NCI-H146 (cell line): Measurements from ENCODE around the gene GNB1L.

ENCODE experiments used
- DNase-seq: peaks from one replicate; lab custom pipeline; 2025; lab: John Stamatoyannopoulos, UW

GNB1L gene

DNA sequence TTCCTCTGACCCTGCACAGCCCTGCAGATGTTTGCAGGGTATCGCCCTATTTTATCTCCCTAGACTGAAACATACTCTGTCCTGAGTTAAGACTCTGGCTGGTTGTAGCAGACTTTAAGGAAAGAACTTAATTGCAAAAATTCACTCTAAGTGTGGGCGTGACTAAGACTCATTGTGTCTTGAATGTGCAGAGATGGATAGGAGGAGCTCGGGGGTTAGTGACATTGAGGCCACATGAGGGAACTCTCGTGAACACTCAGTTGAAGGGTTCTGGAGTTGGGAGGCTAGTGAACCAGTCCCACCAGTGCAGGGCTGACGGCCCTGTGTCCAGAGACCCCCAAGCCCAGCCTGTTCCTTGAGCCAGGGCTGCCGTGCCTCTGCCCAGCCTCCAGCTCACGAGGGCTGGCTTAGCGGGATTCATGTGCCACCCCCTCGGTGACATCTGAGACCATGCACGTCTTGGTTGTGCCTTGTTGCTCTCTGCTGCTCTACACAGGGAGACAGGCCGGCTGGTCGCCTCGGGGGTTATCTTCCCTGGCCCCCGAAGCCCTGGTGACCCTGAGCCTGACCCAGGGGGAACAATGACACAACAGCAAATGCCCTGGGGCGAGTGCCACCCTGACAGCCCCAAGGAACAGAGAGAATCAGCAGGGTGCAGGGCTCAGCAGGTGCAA is 105.5 kb downstream of the GNB1L start:
- DNase-seq: no peak

DNA sequence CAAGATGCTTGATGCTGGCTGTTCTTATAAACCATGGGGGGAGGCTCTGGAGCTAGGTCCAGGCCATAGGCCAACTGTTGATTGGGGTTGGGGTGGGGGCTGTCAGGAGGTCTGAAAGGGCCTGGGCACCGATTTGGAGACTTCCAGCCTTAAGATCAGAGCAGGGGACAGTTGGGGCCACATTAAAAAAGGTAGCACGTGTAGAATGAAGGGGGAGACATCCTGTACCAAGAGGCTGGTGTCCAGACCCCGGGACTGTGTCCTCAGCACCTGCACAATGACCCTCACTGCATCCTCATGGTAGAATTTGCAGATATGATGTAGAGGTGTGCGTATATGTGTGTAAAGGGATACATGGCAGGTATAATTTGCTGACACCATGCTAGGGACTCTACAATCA is 106.5 kb downstream of the GNB1L start:
- DNase-seq: no peak

DNA sequence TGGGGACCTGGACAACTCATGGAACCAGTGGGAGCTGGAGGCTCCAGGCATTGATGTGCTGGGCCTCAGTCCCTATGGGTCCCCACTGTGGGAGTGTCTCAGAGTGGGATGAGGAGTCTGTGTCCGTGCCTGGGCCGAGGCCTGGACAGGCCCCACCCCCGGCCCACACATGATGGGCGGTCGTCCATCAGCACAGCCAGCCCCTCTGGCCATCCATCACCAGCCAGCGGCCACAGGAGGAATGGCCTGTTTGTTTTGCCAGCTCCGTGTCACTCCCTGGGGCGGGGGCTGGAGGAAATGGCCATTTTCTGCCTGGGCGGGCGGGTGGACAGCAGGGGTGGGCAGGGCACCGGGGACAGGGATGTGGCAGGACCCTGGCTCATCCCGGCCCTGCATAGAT is 107.1 kb downstream of the GNB1L start:
- no peak for DNase-seq

DNA sequence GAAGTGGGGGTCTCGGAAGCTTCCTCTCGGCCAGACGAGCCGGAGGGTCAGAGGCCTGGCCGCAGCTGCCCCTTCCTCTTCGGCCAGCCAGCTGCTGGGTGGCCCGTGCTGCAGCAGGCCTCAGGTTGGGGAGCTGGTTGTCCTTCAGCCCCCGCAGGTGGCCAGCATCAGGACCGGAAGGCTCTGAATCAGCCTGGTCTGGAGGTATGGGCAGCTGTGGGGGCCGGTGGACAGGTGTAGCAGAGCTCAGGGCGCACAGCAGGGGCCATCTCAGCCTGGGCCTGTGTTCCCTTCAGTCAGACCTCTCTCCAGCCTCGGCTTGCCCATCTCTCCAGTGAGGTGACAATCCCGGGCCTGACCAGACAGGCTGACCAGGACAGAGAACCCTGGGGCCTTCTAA is 107.9 kb downstream of the GNB1L start:
- DNase-seq: peak; percentile 51

DNA sequence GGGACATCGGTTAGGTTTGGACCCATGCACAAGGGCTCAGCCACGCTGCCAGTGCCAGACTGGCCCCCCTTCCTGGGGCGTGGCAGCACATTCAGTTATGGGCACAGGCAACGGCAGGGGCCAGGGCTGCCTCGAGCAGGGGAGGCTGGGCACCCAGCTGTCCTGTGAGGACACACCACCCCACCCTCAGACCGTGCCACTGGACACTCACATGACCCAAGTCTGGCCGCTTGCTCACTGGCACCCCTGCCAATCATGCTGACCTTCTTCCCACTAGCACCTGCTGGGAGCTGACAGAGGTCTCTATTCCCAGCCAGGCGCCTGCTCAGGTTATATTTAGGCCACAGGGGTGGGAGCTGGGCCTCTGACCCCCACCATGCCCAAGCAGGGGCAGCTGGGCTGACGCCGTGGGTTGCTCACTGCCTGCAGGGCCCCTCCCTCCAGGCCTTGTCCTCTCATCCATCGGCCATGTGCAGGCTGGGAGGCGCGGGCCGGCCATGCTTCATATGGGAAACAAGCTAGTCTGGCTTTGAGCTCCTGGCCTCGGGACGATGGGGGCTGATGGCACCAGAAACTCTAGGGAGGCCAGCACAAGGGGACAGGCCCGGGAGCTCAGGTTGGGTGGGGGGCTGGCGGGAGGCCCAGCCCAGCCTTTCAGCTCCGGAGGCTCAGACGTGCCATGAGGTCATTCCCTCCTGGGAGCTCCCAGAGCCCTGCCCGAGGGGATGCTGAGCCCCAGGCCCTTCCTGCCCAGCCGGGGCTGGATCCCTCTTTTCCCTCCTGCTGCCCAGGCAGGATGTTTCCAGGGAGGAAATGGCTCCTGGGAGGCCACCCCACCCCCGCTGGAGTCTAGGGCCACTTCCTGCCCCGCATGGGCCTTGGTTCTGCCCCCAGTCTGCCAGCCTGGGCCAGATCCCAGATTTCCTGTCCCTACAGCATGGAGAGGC is 109.2 kb downstream of the GNB1L start:
- no peak for DNase-seq

DNA sequence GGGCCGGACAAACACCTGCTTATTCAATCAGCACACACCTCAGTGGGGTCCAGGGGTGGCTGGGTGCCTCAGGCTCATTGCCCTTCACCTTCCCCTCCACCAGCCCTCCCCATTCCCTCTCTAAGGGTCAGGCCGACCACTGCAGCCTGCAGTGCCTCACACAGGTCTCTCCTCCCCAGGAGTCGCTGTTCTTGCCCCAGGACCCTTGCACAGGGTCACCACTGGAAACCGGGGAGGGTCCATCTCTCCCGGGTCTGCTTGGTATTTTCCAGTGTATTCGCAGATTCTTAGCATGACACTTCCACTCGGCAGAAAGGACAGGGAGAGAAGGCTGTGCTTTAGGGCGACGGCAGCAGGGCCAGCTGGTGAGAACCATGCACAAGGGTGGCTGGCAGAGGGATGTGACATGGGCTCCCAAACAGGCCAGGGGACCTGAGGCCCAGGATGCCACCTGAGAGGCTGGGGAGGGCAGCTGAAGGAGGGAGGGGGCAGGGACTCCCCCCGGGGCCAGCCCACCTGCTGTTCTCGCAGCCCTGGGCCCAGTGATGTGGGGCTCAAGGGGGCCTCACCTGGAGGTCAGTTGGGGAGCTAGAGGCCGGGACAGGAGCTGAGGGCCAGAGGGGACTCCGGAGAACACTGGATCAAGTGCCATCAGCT is 110.2 kb downstream of the GNB1L start:
- DNase-seq: no peak

DNA sequence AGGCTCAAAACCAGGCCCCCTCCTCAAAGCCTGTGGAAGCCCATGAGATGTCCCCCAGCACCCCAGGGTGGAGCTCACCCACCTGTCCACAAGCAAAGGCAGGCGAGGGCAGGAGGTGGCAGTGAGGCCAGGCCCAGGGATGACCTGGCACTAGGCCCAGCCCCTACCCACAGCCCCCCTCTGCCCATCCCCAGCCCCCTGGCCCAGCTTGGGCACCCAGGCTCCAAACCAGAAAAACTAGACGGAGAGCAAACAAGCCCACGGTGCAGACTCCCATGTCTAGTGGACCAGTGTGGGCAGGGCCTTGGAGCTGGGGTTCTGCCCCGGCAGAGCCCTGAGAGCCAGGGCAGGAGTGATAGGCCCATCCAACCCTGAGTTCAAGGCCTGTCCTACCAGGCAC is 111.0 kb downstream of the GNB1L start:
- no peak for DNase-seq

DNA sequence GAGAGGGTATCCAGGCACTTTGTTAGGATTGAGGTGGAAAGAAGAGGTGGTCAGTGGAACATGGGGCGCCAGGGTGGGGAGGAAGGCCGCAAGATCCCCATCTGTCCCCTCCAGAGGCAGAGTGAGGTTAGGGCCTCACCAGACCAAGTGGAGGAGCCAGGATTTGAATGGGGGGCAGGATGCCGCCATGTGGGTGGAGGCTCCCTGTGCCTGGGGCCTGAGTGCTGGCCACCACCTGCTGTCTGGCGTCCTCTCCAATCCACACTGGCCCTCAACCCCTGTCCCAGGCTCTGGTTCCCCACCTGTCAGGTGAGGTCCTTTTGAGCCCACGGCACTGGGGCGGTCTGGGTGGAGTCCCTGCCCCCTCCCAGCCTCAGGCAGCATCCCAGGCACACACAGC is 111.6 kb downstream of the GNB1L start:
- DNase-seq: no peak

DNA sequence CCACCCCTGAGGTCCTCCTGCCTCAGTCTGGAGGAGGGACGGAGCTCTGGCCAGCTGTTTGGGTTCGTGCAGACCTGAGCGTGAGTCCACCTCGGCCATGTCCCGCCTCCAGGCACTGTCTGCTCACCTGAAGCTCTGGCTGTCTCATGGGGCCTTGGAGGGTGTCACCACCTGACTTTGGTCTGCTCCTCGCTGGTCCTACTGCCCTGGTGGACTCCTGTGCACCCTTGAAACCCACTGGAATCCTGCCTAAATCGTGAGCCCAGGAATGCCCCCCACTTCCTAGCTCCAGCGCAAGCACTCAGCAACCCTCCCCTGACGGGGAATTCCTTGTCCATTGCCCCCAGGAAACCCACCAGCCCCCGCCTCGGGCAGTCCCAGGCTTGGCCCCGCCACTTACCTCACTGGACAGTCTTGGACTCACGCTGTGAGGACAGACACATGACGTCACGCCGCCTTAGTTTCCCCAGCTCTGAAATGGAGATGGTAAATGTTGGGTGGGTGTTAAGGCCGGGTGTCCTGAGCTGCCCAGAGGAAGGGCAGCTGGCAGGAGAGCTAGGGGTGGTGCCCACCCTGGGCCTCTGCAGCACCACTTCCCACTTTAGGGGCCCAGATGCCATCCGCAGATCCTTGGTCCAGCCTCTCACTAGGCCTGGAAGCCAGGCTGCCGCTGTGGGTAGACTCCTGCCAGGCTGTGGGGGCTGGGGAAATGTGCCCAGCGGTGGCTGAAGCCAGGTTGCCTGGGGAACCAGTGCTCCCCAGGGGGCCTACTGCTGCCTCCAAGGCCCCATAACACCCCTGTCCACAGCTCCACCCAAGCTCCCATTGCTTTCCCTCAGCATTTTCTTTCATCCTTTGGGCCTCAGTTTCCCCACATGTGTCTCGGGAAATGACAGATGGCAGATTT is 112.3 kb downstream of the GNB1L start:
- no peak for DNase-seq

DNA sequence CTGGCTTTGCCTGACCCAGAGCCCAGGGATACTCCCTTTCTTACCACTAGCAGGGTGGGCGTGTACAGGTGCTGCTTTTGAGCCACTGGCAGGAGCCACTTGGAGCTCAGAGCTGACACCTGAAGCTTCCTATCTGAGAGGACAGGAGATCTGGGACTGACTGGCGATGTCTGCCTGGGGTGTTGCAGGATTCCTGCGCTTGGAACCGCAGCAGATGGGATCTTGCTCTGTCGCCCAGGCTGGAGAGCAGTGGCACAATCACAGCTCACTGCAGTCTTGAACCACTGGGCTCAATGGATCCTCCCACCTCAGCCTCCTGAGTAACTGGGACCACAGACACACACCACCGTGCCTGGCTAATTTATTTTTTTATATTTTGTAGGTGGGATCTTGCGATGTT is 113.6 kb downstream of the GNB1L start:
- DNase-seq: no peak

DNA sequence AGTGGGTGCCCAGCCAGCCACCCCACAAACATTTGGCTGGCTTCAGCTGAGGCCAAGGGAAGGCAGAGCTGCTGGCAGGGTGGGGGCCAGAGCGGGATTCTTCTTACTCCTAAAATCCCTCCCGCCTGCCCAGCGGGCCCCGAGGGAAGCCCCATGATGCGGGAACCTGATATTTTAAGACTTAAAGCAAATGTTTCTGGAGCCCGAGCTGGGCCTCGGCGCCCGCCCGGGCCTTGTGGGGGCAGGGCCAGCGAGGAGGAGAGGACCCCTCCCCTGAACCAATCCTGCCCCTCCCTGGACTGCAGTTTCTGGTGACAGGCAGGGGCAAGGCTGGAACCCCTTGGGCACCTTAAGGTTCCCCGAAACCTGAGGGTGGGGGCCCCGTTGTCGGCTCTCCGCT is 114.1 kb downstream of the GNB1L start:
- DNase-seq: no peak

DNA sequence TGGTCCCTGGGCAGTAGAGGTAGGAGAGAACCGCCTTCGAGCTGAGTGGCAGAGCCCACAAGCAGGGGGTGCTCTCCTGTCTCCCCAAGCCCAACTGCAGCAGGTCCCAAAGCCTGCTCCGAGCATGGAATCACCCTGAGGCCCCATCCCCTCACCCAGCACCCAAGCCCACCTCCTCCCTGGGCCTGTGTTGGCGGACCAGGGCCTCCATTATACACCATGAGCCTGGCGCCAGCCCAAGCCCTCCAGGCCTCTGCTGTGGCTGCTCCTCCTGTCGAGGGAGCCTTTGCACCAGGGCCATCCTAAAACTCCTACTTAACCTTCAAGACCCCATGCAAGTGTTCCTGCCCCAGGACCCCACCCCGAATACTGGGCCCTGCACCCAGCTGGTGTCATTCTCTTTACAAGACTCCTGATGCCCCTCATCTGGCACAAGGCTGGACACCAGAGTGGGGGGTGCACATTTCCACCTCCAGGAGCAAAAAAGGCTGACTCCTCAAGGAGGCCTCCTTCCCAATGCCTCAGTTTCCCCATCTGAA is 114.7 kb downstream of the GNB1L start:
- no peak for DNase-seq

DNA sequence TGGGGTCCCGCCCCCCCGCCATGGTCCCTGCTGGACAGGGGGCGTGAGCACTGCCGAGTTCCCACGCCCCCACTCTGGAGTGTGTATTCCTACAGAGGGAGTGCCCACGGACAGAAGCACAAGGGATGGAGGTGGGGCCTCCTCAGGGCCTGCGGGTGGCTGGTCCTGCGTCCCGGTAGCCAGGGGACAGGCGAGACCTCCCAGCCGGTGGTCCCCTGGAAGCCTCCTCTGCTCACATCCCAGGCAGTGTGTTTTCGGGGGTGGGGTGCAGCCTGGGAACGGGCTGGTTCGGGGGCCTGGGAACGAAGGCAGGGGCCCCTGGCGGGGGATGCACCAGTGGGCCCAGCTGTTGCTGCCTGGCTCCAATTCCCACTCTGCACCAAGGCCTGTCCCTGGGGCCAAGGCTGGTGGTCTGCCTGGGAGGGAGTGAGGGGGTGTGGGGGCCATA is 115.2 kb downstream of the GNB1L start:
- DNase-seq: no peak

DNA sequence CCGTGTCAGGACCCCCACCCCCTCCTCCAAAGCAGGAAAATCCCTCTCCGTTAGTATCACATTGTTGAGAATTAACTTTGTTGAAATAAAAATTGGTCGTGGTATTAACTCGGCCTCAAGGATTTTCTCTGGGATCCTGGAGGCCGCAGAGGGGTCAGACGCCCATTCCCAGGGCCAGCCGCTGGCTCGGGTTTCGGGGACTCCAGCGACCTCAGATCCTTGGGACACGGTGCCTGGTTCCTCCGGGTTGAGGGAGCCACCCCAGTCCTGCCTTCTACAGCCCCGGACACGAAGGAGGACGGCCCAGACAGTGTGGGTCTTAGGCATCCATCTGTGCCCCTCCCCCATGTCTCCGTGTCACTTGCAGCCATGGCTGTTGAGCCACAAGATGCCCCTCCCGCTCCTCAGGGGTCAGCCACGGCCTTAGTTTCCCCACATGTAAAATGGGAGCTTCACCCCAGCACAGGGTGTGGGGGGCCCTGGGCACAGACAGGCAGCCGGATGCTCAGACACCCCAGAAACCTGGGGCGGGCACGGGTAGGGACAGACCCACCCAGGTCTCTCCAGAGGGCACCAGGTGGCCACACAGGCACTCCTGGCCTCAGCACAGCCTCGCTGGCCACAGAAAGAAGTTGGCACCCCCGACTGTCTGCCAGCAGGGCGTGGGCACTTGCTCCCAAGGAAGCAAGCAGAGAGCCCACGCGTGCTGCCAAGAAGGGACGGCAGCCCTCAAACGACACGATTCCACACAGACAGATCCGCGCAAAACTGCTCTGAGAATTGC is 115.8 kb downstream of the GNB1L start:
- no peak for DNase-seq

DNA sequence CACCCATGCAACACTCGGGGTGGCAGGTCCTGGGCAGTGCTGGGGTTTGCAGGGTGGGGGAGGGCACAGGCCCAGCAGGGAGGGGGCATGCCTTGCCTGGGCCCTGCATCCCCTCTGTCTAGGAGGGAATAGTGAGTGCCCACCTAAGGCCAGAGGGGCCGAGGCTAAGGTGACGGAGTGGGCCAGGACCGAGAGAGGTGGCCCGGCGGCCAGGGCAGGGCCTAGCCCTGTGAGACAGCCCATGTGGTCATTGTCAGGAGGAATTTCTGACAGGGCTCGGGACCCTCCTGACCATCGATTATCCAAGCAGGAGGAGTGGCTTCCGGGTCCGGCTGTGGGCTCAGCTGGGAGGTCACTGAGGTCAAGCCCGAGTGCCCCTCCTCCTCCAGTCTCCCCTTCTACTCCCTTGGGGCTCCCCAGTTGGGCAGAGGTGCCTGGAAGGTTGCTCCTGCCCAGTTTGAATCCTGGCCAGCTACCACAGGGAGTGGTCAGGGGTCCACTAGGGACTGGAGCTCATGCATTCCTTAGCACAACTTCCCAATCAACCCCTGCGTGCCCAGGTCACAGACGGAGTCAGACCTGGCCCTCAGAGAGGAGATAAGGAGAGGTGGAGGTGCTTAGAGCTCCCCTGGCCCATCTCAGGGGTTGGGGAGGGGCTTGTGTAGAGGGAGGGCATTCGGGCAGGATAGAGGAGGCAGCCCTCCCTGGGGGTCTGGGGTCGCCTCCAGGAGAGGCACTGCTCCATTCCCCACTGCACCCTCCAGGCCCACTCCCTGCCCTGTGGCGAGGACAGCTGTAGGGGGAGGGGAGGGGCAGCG is 116.6 kb downstream of the GNB1L start:
- DNase-seq: no peak

DNA sequence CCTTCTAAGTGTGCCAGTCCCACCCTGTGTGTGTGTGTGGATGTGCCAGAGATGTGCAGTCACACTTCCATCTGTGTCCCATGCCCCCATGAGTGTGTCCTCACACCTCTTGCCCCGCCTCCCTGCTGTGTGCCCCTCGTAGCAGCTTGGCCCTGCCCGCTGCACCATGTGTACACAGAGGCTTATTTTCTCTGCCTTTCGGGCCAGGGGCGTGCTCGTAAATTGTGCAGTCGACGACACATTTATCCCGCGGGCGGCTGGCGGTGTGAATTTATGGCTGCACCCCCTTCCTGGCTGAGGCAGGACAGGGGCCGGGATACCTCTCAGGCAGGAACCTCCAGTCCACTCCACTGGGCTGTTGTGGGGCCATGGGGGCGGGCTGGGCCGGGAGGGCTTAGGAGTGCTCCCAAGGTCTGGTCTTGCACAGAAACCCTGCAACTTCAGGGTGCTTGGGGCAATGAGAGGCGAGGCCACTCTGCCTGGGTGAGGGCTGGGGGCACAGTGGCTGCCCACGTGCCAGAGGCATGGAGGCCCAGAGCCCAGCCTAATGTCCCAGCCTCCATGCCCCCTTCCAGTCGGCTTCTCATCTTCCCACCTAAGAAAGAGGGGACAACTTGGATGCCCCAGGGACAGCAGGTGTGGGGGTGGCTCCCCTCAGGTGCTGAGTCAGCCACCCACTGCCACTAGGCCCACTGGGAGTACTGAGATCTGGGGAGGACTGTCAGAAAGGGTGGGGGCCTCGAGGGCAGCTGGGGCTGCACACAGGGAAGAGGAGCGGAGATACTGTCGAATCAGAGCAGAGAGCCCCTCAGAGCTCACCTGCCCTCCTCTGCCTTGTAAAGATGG is 118.8 kb downstream of the GNB1L start:
- DNase-seq: no peak

DNA sequence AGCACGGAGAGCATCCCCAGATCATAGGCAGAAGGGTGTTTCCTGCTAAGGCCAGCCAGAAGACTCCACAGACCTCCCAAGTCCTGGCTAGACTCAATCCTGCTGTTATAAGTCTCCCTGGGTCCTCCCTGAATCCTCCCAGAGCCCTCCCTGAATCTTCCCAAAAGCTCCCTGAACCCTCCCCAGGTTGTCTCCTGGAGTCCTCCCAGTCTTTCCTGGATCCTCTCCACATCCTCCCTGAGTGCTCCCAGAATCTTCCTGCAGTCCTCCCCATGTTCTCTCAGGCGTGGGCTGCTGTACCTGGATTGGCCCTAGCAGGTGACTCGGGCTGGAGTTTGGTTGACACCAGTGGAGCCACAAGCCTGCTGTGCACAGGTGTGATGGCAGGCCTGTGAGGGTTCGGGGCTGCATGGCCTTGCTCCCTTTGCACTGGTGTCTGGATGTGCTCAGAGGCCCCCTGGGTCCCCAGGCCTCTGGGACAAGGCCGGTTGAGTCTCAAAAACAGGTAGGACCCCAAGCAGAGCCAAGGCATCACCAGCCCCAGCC is 119.8 kb downstream of the GNB1L start:
- no peak for DNase-seq

DNA sequence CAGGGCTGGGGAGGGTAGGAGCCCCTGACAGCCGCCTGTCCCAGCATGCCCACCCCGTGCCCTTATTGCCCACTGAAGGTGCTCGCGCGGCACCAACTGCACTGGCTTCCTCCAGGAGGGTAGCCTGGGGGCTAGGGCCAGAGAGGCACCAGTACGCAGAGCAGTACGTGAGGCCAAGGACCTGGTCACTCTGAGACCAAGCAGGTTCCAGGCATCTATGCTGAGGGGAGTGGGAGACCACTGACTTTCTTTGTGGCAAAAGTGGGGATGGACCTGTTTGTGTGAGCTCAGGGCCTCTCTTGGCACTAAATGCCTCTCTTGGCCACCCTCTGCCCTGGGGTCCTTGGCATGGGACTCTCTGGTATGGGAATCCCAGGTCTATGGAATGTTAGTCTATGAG is 120.5 kb downstream of the GNB1L start:
- DNase-seq: no peak

DNA sequence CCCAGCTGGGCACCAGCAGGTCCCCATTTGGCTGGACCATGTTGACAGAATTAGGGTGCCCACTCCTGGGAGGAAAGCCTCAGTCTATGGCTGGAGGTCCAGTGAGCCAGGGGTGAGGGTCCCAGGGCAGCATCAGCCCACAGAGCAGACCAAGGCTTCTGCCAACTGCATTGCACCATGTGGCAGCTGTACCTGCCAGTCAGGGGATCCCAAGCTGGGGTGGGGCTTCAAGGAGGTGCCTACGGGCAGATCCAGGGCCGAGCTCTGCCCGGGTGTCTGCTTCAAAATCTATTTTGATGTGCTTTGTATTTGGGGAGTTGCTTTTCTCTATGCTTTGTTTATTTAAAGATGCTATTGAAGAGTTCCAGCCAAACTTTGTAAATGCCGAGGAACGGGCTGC is 120.9 kb downstream of the GNB1L start:
- no peak for DNase-seq
